DMS 273 treated with DMSO at 0.1 percent for 48 hours (cell line): ENCODE measurements around the gene STX4.
"Not testable (repeated sequence)": the region's sequence is repeated elsewhere in the genome, so short reads cannot be mapped to it uniquely, and the experiment has no call there.

Experiments
- DNase-seq: peaks from one replicate; lab custom pipeline; 2025; lab: John Stamatoyannopoulos, UW

The STX4 gene

GRCh38 chr16:30998852-30999761 lies 34.3 kb upstream of the STX4 start:
- peak; percentile 28 for DNase-seq

- DNase-seq, result no peak
These were observed 32.5 kb upstream of the STX4 start for GRCh38 chr16:31000671-31001382.

GRCh38 chr16:31001507-31002249 lies 31.7 kb upstream of the STX4 start:
- no peak for DNase-seq

GRCh38 chr16:31002250-31002700 lies 31.1 kb upstream of the STX4 start:
- no peak for DNase-seq

GRCh38 chr16:31002862-31003341 lies 30.5 kb upstream of the STX4 start:
- no peak for DNase-seq

GRCh38 chr16:31003744-31004143 lies 29.6 kb upstream of the STX4 start:
- no peak for DNase-seq

- DNase-seq, result no peak
These were observed 28.7 kb upstream of the STX4 start for GRCh38 chr16:31004658-31005057.

- DNase-seq, result no peak
These were observed 27.8 kb upstream of the STX4 start for GRCh38 chr16:31005350-31006085.

- no peak for DNase-seq
These were observed 27.3 kb upstream of the STX4 start for GRCh38 chr16:31006086-31006385.

- DNase-seq, result no peak
These were observed 26.8 kb upstream of the STX4 start for GRCh38 chr16:31006589-31006988.

GRCh38 chr16:31007684-31008083 lies 25.7 kb upstream of the STX4 start:
- DNase-seq, result no peak

- DNase-seq, result no peak
These were observed 25.2 kb upstream of the STX4 start for GRCh38 chr16:31008149-31008548.

- DNase-seq, result no peak
These were observed 24.8 kb upstream of the STX4 start for GRCh38 chr16:31008551-31008950.

- no peak for DNase-seq
These were observed 24.2 kb upstream of the STX4 start for GRCh38 chr16:31009120-31009519.

GRCh38 chr16:31009894-31010584 lies 23.3 kb upstream of the STX4 start:
- DNase-seq, result no peak

- no peak for DNase-seq
These were observed 22.6 kb upstream of the STX4 start, which contains the start of gene STX1B for GRCh38 chr16:31010585-31011325. Gene STX1B, minus strand, starts transcription at chr16:31010638. Its CDS starts 242 bp downstream, at chr16:31010396.

- not testable (repeated sequence) for DNase-seq
These were observed 21.5 kb upstream of the STX4 start for GRCh38 chr16:31011815-31012214.

- DNase-seq, result not testable (repeated sequence)
These were observed 20.1 kb upstream of the STX4 start for GRCh38 chr16:31013292-31013691.

- no peak for DNase-seq
These were observed 17.3 kb upstream of the STX4 start for GRCh38 chr16:31016018-31016417.

GRCh38 chr16:31017756-31018155 lies 15.6 kb upstream of the STX4 start:
- DNase-seq, result not testable (repeated sequence)
